Suppressor macrophage treated with lipopolysaccharide for 4 hours (primary cell): ENCODE measurements around the gene LGMN.

Experiments
- DNase-seq: peaks from one replicate; pipeline ENCODE4 v3.0.0-alpha.2; 2020

LGMN gene

GRCh38 chr14:92748259-92749016 lies at the start of gene LGMN:
Gene LGMN (minus strand): TSS chr14:92748627. CDS start chr14:92732786, 15,841 bp downstream.
- DNase-seq: peak; percentile 95

- no peak for DNase-seq
Measured at GRCh38 chr14:92794961-92795360, 46.5 kb upstream of the LGMN start.

GRCh38 chr14:92794547-92794941 lies 46.1 kb upstream of the LGMN start:
- DNase-seq: peak; percentile 40

GRCh38 chr14:92793709-92794546 lies 45.5 kb upstream of the LGMN start, which contains the start of gene GOLGA5:
Gene GOLGA5 (plus strand): TSS chr14:92794305. CDS start chr14:92797438, 3,133 bp downstream.
- DNase-seq: peak; percentile 99

GRCh38 chr14:92792885-92793284 lies 44.5 kb upstream of the LGMN start:
- DNase-seq: no peak

GRCh38 chr14:92789457-92790089 lies 41.1 kb upstream of the LGMN start:
- no peak for DNase-seq

GRCh38 chr14:92787554-92787953 lies 39.1 kb upstream of the LGMN start:
- DNase-seq: no peak

- DNase-seq: no peak
Measured at GRCh38 chr14:92786427-92786756, 38.0 kb upstream of the LGMN start.

- DNase-seq: peak; percentile 95
Measured at GRCh38 chr14:92785667-92786426, 37.4 kb upstream of the LGMN start.

- DNase-seq: peak; percentile 83
Measured at GRCh38 chr14:92783813-92784431, 35.5 kb upstream of the LGMN start.

GRCh38 chr14:92781350-92781749 lies 32.9 kb upstream of the LGMN start:
- no peak for DNase-seq

GRCh38 chr14:92780444-92781232 lies 32.2 kb upstream of the LGMN start:
- peak; percentile 79 for DNase-seq

GRCh38 chr14:92778868-92779565 lies 30.6 kb upstream of the LGMN start:
- peak; percentile 44 for DNase-seq

GRCh38 chr14:92775292-92775691 lies 26.9 kb upstream of the LGMN start:
- DNase-seq: peak; percentile 87

- no peak for DNase-seq
Measured at GRCh38 chr14:92774572-92774971, 26.1 kb upstream of the LGMN start.

GRCh38 chr14:92770484-92770883 lies 22.1 kb upstream of the LGMN start:
- peak; percentile 77 for DNase-seq

- no peak for DNase-seq
Measured at GRCh38 chr14:92768795-92769194, 20.4 kb upstream of the LGMN start.

- peak; percentile 87 for DNase-seq
Measured at GRCh38 chr14:92768236-92768635, 19.8 kb upstream of the LGMN start.

- DNase-seq: peak; percentile 53
Measured at GRCh38 chr14:92763666-92764631, 15.5 kb upstream of the LGMN start.

- DNase-seq: no peak
Measured at GRCh38 chr14:92760524-92760805, 12.0 kb upstream of the LGMN start.
